Activated B cell treated with CpG ODN at 0.5 μM for 24 hours (primary cell): Measurements from ENCODE around the gene PGR. TPM values are rescaled to one million over a fixed set of nuclear protein-coding genes. Genes with fewer than 3 reads are reported as not detected.

ENCODE experiments used
- ATAC-seq: fragments of 200-7000 bp; cut with Tn5 transposase; one replicate; pipeline ENCODE4 v1.10.0; 2021; ENCODE audit warnings: low read depth, mild to moderate bottlenecking, moderate library complexity
- CTCF ChIA-PET: fragments of 350-600 bp; sonication (Branson Sonifier 250); formaldehyde crosslinking; loops from one replicate; lab custom pipeline; 2021; ENCODE audit warnings: antibody characterized with exemption; lab: Charles Lee
- POLR2A ChIA-PET: fragments of 350-600 bp; sonication (Branson Sonifier 250); formaldehyde crosslinking; loops from one replicate; lab custom pipeline; 2021; ENCODE audit warnings: antibody characterized with exemption; lab: Charles Lee
- DNase-seq: peaks from one replicate; pipeline ENCODE4 v3.0.0; 2022
- H3K27ac Mint-ChIP-seq: one replicate; pipeline ENCODE4 v1.8.0; 2020; ENCODE audit warnings: mixed read lengths
- H3K27me3 Mint-ChIP-seq: one replicate; pipeline ENCODE4 v1.8.0; 2021; ENCODE audit warnings: mixed read lengths
- H3K36me3 Mint-ChIP-seq: one replicate; pipeline ENCODE4 v1.8.0; 2021; ENCODE audit warnings: low read depth, mixed read lengths
- H3K4me1 Mint-ChIP-seq: one replicate; pipeline ENCODE4 v1.8.0; 2021; ENCODE audit warnings: mixed read lengths
- H3K4me3 Mint-ChIP-seq: one replicate; pipeline ENCODE4 v1.8.0; 2020; ENCODE audit warnings: mild to moderate bottlenecking, mixed read lengths
- H3K9me3 Mint-ChIP-seq: one replicate; pipeline ENCODE4 v1.8.0; 2020; ENCODE audit warnings: mixed read lengths
- intact Hi-C: fragments of 100-400 bp; cut with micrococcal nuclease; formaldehyde crosslinking; loops from one replicate; pipeline ENCODE4 v1.15.1; 2024
- total RNA-seq: library from RNA; stranded (reverse); gene quantifications from 2 replicates; pipeline ENCODE4 v1.2.3, GENCODE V29; 2022
- TF ChIP-seq, protein P1 (sequence below): fragments of 200-600 bp; IDR thresholded peaks from one replicate; pipeline ENCODE4 v1.8.0; 2022; ENCODE audit warnings: antibody characterized with exemption, mild to moderate bottlenecking

Gene PGR
- not detected in 2 replicates for total RNA-seq

DNA sequence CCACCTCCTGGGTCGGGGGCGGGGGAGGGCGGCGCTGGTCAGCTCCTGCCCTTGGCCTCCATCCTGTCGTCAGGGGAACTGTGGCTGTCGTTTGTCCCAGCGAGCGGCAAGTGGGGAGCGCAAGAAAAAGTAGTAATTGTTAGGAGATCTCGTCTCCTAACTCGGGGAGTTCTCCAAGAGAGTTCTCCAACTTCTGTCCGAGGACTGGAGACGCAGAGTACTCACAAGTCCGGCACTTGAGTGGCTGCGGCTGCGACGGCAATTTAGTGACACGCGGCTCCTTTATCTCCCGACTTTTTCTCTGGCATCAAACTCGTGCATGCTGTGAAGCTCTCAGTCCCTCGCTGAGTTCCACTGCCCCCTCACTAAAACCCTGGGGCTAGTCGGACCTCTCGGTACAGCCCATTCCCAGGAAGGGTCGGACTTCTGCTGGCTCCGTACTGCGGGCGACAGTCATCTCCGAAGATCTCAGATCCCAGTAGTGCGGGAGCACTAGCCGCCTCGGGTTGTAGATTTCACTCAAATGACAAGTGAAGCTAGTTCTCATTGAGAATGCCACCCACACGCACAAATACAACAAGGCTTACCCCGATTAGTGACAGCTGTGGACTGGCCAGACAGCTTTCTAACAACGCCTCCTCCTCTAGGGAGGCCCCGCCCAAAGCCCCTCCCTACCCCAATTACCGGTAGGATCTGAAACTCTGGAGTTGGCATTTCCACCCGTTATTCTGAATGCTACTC is at the start of gene PGR:
Gene PGR, minus strand, starts transcription at position 611 of the 741 bp plus-strand sequence. CDS start 743 bp downstream, outside the sequence.
- H3K36me3 Mint-ChIP-seq, result no peaks in the 10 kb centered on the region
- H3K4me1 Mint-ChIP-seq, result peaks cover 7% of the 10 kb centered on the region
- no peak within 1 kb of the TSS for H3K27ac Mint-ChIP-seq
- POLR2A ChIA-PET, result no interaction called here
- peaks cover 45% of the 10 kb centered on the region for H3K27me3 Mint-ChIP-seq
- intact Hi-C loops, result no loop called here
- CTCF ChIA-PET, result no interaction called here
- peaks cover 2% of the 10 kb centered on the region for H3K9me3 Mint-ChIP-seq
- no peak within 1 kb of the TSS for H3K4me3 Mint-ChIP-seq
- no peak for ATAC-seq
- TF ChIP-seq, protein P1, sequence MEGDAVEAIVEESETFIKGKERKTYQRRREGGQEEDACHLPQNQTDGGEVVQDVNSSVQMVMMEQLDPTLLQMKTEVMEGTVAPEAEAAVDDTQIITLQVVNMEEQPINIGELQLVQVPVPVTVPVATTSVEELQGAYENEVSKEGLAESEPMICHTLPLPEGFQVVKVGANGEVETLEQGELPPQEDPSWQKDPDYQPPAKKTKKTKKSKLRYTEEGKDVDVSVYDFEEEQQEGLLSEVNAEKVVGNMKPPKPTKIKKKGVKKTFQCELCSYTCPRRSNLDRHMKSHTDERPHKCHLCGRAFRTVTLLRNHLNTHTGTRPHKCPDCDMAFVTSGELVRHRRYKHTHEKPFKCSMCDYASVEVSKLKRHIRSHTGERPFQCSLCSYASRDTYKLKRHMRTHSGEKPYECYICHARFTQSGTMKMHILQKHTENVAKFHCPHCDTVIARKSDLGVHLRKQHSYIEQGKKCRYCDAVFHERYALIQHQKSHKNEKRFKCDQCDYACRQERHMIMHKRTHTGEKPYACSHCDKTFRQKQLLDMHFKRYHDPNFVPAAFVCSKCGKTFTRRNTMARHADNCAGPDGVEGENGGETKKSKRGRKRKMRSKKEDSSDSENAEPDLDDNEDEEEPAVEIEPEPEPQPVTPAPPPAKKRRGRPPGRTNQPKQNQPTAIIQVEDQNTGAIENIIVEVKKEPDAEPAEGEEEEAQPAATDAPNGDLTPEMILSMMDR, result no peak
- no peak for DNase-seq

DNA sequence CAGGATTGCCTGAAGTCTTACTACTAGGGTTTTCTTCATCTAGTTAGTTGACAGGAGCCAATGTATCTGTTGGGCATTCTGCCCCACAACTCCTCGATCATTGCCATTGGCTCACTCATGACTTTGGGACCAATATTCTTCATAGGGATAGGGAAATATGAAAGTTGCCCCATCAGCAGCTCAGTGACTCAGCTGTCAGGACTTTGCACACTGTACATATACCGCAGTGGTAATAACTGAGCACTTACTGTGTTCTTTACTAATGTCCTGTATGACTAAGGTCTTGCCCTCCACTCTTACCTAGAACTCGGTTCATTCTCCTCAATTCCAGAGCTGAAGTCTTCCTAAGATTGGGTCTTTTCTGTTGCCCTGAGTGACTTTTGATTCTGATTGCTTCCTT is 46.8 kb upstream of the PGR start:
- Mint-ChIP-seq H3K36me3 (no peaks in the 10 kb centered on the region), H3K27me3 (no peaks in the 10 kb centered on the region), H3K27ac (no peak overlapping the region), H3K4me1 (no peaks in the 10 kb centered on the region), H3K4me3 (no peak overlapping the region), H3K9me3 (no peaks in the 10 kb centered on the region)
- no peak for DNase-seq
- intact Hi-C loops, result no loop called here
- CTCF ChIA-PET, result no interaction called here
- TF ChIP-seq, protein P1, result no peak
- POLR2A ChIA-PET, result no interaction called here
- no peak for ATAC-seq

DNA sequence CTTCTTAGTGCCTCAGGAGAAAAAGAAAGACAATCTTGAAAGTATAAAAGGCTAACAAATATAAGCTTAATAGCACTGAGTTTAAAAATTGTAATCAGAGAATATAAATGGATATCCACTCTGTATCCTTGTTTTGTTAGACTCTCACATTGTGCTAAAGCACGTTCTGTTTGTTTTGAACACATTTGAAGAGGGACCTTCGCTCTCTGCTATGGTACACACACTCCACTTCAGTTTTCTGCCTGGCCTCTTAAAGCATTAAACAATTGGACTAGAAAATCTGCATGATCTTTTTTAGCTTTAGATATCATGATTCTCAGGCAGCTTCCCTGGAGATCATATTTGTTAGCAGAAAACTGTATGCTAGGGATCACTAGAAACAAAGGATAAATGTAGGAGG is 40.3 kb upstream of the PGR start:
- POLR2A ChIA-PET, result no interaction called here
- no peaks in the 10 kb centered on the region for H3K27me3 Mint-ChIP-seq
- H3K4me3 Mint-ChIP-seq, result no peak overlapping the region
- no peaks in the 10 kb centered on the region for H3K36me3 Mint-ChIP-seq
- peaks cover 7% of the 10 kb centered on the region for H3K9me3 Mint-ChIP-seq
- TF ChIP-seq, protein P1, result no peak
- ATAC-seq (no peak), DNase-seq (no peak)
- CTCF ChIA-PET, result no interaction called here
- no peaks in the 10 kb centered on the region for H3K4me1 Mint-ChIP-seq
- intact Hi-C loops, result no loop called here
- no peak overlapping the region for H3K27ac Mint-ChIP-seq

DNA sequence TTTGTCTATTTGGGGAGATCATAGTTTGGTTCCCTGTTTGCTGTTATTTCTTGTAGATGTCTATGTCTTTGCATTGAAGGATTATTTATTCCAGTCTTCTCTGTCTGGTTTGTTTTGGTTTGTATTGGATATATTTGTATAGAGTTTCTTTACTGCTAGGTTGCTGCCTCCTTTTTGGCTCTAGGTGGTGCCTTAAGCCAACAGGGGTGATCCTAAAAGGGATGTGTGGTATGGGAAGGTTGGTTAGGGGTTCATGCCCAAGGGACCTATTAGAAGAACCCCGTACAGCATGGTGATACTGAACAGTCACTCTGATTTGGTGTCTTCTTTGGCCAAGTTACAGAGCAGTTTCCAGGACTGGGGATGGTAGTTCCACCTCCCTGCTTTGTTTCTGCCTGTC is 36.4 kb upstream of the PGR start:
- Mint-ChIP-seq H3K4me3 (no peak overlapping the region), H3K36me3 (no peaks in the 10 kb centered on the region), H3K4me1 (no peaks in the 10 kb centered on the region), H3K27me3 (no peaks in the 10 kb centered on the region), H3K9me3 (peaks cover 11% of the 10 kb centered on the region), H3K27ac (no peak overlapping the region)
- TF ChIP-seq, protein P1, result no peak
- no peak for DNase-seq
- CTCF ChIA-PET, result no interaction called here
- no peak for ATAC-seq
- intact Hi-C loops, result no loop called here
- POLR2A ChIA-PET, result no interaction called here

DNA sequence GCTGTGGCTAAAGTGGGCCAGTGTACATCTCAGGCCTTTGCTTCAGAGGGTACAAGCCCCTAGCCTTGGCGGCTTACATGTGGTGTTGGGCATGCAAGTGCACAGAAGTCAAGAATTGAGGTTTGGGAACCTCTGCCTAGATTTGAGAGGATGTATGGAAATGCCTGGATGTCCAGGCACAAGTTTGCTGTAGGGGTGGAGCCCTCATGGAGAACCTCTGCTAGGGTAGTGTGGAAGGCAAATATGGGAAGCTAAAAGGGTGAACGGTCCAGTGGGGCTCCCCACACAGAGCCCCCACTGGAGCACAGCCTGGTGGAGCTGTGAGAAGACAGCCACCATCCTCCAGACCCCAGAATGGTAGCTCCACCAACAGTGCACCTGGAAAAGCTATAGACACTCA is 28.5 kb upstream of the PGR start:
- DNase-seq (no peak), ATAC-seq (no peak)
- ChIA-PET CTCF (no interaction called here), POLR2A (no interaction called here)
- TF ChIP-seq, protein P1, result no peak
- Mint-ChIP-seq H3K4me1 (no peaks in the 10 kb centered on the region), H3K27me3 (no peaks in the 10 kb centered on the region), H3K9me3 (peaks cover 25% of the 10 kb centered on the region), H3K4me3 (no peak overlapping the region), H3K27ac (no peak overlapping the region), H3K36me3 (no peaks in the 10 kb centered on the region)
- intact Hi-C loops, result no loop called here
